CD4-positive, alpha-beta T cell (primary cell): ENCODE results near the gene SIRPD. TPM values are rescaled to one million over a fixed set of nuclear protein-coding genes. Genes with fewer than 3 reads are reported as not detected.

Source experiments
- ATAC-seq: fragments of 200-7000 bp; cut with Tn5 transposase; one replicate; pipeline ENCODE4 v1.10.0; 2022; ENCODE audit warnings: mild to moderate bottlenecking; ENCODE audit not compliant: poor library complexity
- CTCF ChIA-PET: fragments of 350-600 bp; sonication (Branson Sonifier 250); formaldehyde crosslinking; loops from one replicate; lab custom pipeline; 2021; ENCODE audit warnings: antibody characterized with exemption, inconsistent platforms; lab: Charles Lee
- POLR2A ChIA-PET: fragments of 350-600 bp; sonication (Branson Sonifier 250); formaldehyde crosslinking; loops from one replicate; lab custom pipeline; 2021; ENCODE audit warnings: antibody characterized with exemption, inconsistent platforms; lab: Charles Lee
- DNase-seq, 14 experiments: peaks; one replicate each; pipeline ENCODE4 v3.0.0-alpha.2; 2013 to 2020; ENCODE audit warnings: mixed read lengths in 2 of 14
- H3K27ac ChIP-seq, 2 donors: one replicate each; pipeline versions ENCODE4 v1.5.1 to v1.7.0; 2013; ENCODE audit warnings: low read length in 2 of 2, low read depth in 1 of 2, mild to moderate bottlenecking in 1 of 2
- H3K27me3 ChIP-seq, 2 experiments: 1 replicate in 1 of 2; 2 replicates in 1 of 2; pipeline versions ENCODE4 v1.6.1 to v1.7.0; 2013; ENCODE audit warnings: low read length in 2 of 2, control low read depth in 1 of 2, mild to moderate bottlenecking in 1 of 2, moderate library complexity in 1 of 2; ENCODE audit not compliant: insufficient read depth in 2 of 2, control insufficient read depth in 1 of 2
- H3K36me3 ChIP-seq: one replicate; pipeline ENCODE4 v1.6.1; 2013; ENCODE audit warnings: low read length, control low read depth; ENCODE audit not compliant: insufficient read depth
- H3K4me1 ChIP-seq: one replicate; pipeline ENCODE4 v1.6.1; 2013; ENCODE audit warnings: low read length, control low read depth; ENCODE audit not compliant: insufficient read depth
- H3K4me3 ChIP-seq: one replicate; pipeline ENCODE4 v1.5.1; 2013; ENCODE audit warnings: mild to moderate bottlenecking, low read length, moderate library complexity
- H3K9me3 ChIP-seq, 2 experiments: 1 replicate in 1 of 2; 2 replicates in 1 of 2; pipeline versions ENCODE4 v1.6.1 to v1.7.0; 2013; ENCODE audit warnings: low read length in 2 of 2, mild to moderate bottlenecking in 2 of 2, control low read depth in 1 of 2, moderate library complexity in 1 of 2; ENCODE audit not compliant: control insufficient read depth in 1 of 2, insufficient read depth in 1 of 2
- H3K27ac Mint-ChIP-seq: one replicate; pipeline ENCODE4 v1.8.0; 2020; ENCODE audit warnings: mixed read lengths
- H3K27me3 Mint-ChIP-seq: one replicate; pipeline ENCODE4 v1.8.0; 2021; ENCODE audit warnings: mixed read lengths
- H3K36me3 Mint-ChIP-seq: one replicate; pipeline ENCODE4 v1.8.0; 2021; ENCODE audit warnings: low read depth, mixed read lengths
- H3K4me1 Mint-ChIP-seq: one replicate; pipeline ENCODE4 v1.8.0; 2021; ENCODE audit warnings: low read depth, mixed read lengths
- H3K4me3 Mint-ChIP-seq: one replicate; pipeline ENCODE4 v1.8.0; 2020; ENCODE audit warnings: mild to moderate bottlenecking, mixed read lengths
- H3K9me3 Mint-ChIP-seq: one replicate; pipeline ENCODE4 v1.8.0; 2020; ENCODE audit warnings: mixed read lengths
- intact Hi-C, 2 experiments: fragments of 100-400 bp; cut with DNase I in 1 of 2; cut with micrococcal nuclease in 1 of 2; formaldehyde crosslinking; loops; one replicate each; pipeline versions ENCODE4 v1.15.1 to v1.9.0; 2023 to 2025; cut with DNase I, micrococcal nuclease
- total RNA-seq, 174 experiments: library from RNA in 2 of 174; stranded (reverse) in 2 of 174; gene quantifications; one replicate each; pipeline ENCODE4 v1.2.3 and lab custom pipeline; 2021 to 2026
- TF ChIP-seq, protein P1 (sequence below): fragments of 200-600 bp; IDR thresholded peaks from one replicate; pipeline ENCODE4 v1.8.0; 2022; ENCODE audit warnings: antibody characterized with exemption, mild to moderate bottlenecking

The SIRPD gene
- total RNA-seq, 2 experiments from 2014 or later: 0.28 to 0.55 TPM

DNA sequence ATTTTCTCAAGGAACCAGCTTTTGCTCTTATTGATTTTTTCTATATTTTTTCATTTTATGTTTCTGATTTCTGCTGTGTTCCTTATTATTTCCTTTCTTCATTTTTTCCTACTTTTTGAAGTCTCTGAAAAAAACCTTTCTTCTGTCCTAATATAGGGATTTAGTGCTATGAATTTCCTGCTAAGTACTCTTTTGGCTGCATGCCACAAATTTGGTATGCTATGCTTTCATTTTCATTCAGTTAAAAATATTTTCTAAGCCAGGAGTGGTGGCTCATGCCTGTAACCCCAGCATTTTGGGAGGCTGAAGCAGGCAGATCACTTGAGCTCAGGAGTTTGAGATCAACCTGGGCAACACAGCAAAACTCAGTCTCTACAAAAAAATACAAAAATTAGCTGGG is 30.6 kb downstream of the SIRPD start:
- TF ChIP-seq, protein P1, sequence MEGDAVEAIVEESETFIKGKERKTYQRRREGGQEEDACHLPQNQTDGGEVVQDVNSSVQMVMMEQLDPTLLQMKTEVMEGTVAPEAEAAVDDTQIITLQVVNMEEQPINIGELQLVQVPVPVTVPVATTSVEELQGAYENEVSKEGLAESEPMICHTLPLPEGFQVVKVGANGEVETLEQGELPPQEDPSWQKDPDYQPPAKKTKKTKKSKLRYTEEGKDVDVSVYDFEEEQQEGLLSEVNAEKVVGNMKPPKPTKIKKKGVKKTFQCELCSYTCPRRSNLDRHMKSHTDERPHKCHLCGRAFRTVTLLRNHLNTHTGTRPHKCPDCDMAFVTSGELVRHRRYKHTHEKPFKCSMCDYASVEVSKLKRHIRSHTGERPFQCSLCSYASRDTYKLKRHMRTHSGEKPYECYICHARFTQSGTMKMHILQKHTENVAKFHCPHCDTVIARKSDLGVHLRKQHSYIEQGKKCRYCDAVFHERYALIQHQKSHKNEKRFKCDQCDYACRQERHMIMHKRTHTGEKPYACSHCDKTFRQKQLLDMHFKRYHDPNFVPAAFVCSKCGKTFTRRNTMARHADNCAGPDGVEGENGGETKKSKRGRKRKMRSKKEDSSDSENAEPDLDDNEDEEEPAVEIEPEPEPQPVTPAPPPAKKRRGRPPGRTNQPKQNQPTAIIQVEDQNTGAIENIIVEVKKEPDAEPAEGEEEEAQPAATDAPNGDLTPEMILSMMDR: no peak
- Mint-ChIP-seq H3K9me3 (peaks cover 2% of the 10 kb centered on the region), H3K27ac (no peak overlapping the region), H3K36me3 (no peaks in the 10 kb centered on the region), H3K4me1 (peaks cover 4% of the 10 kb centered on the region), H3K27me3 (no peaks in the 10 kb centered on the region), H3K4me3 (no peak overlapping the region)
- POLR2A ChIA-PET: no interaction called here
- CTCF ChIA-PET: no interaction called here
- Histone ChIP-seq H3K27ac (no peak overlapping the region), H3K36me3 (no peaks in the 10 kb centered on the region), H3K27me3 (no peaks in the 10 kb centered on the region), H3K4me3 (no peak overlapping the region), H3K4me1 (no peaks in the 10 kb centered on the region), H3K9me3 (no peaks in the 10 kb centered on the region)
- no peak for DNase-seq
- intact Hi-C loops: no loop called here
- no peak for ATAC-seq

DNA sequence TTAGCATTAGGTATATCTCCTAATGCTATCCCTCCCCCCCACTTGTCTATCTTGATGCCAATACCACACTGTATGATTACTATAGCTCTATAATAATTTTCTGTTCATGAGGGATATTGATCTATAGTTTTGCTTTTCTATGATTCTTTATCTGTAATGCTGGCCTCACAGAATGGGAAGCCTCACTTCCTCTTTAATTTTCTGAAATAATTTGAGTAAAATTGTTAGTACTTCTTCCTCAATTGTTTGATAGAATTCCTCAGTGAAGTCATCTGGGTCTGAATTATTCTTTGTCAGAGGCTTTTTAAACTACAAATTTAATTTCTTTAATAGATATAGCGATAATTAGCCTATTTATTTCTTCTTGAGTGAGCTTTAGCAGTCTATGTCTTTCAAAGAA is 31.2 kb downstream of the SIRPD start:
- no peaks in the 10 kb centered on the region for H3K36me3 ChIP-seq
- Mint-ChIP-seq H3K4me1 (peaks cover 4% of the 10 kb centered on the region), H3K36me3 (no peaks in the 10 kb centered on the region), H3K4me3 (no peak overlapping the region), H3K27ac (no peak overlapping the region), H3K27me3 (no peaks in the 10 kb centered on the region), H3K9me3 (peaks cover 2% of the 10 kb centered on the region)
- intact Hi-C loops: no loop called here
- H3K27ac ChIP-seq: no peak overlapping the region
- TF ChIP-seq, protein P1: no peak
- no peaks in the 10 kb centered on the region for H3K27me3 ChIP-seq
- H3K4me3 ChIP-seq: no peak overlapping the region
- H3K4me1 ChIP-seq: no peaks in the 10 kb centered on the region
- ChIA-PET CTCF (no interaction called here), POLR2A (no interaction called here)
- ATAC-seq (no peak), DNase-seq (no peak)
- no peaks in the 10 kb centered on the region for H3K9me3 ChIP-seq

DNA sequence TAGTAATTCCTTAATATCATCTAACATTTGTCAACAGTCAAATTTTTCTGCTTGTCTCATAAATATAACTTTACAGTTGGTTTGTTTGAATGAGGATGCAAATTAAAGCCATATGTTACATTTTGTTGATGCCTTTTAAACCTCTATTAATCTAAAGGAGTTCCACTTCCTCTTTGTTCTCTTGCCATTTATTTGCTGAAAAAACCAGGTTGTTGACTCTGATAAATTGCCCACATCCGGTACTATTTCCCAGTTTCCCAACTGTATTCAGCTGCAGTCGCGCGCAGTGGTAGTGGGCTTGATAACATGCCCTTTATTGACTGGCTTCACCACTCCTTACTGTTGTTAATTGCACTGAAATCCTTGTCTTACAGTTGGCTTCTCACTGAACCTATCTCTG is 33.5 kb downstream of the SIRPD start:
- CTCF ChIA-PET: no interaction called here

More for the DNA sequence above, 33.5 kb downstream of the SIRPD start:
- Mint-ChIP-seq H3K27me3 (no peaks in the 10 kb centered on the region), H3K27ac (no peak overlapping the region), H3K4me3 (no peak overlapping the region), H3K9me3 (peaks cover 2% of the 10 kb centered on the region), H3K36me3 (no peaks in the 10 kb centered on the region), H3K4me1 (peaks cover 4% of the 10 kb centered on the region)
- no peak for ATAC-seq
- Histone ChIP-seq H3K4me3 (no peak overlapping the region), H3K4me1 (no peaks in the 10 kb centered on the region), H3K9me3 (no peaks in the 10 kb centered on the region), H3K27me3 (no peaks in the 10 kb centered on the region), H3K36me3 (no peaks in the 10 kb centered on the region), H3K27ac (no peak overlapping the region)
- POLR2A ChIA-PET: no interaction called here
- TF ChIP-seq, protein P1: no peak
- DNase-seq: no peak
- intact Hi-C loops: no loop called here
